K562 (cell line): Measurements from ENCODE around the gene DDAH1. TPM values are rescaled to one million over a fixed set of nuclear protein-coding genes. Genes with fewer than 3 reads are reported as not detected.
A peak's percentile ranks its signal among the peaks of the same experiment; 100 is the strongest.

Experiments used
- BCLAF1 ChIP-seq, 2 experiments: fragments of 450-650 bp in 1 of 2; IDR thresholded peaks; 2 replicates each; pipeline ENCODE4 v1.6.1; 2011 to 2017; ENCODE audit warnings: low read depth in 2 of 2, antibody characterized with exemption in 1 of 2, borderline replicate concordance in 1 of 2, low read length in 1 of 2, mild to moderate bottlenecking in 1 of 2, mixed read lengths in 1 of 2; ENCODE audit not compliant: control insufficient read depth in 1 of 2
- BMI1 ChIP-seq: fragments of 150-350 bp; IDR thresholded peaks from 2 replicates; pipeline ENCODE4 v1.6.1; 2014; ENCODE audit warnings: low read length
- DDX20 ChIP-seq: fragments of 450-650 bp; IDR thresholded peaks from 2 replicates; pipeline ENCODE4 v1.6.1; 2016; ENCODE audit warnings: missing genetic modification characterization, low read depth, mild to moderate bottlenecking, missing compliant biosample characterization, moderate library complexity
- ERF ChIP-seq: fragments of 450-650 bp; formaldehyde crosslinking; IDR thresholded peaks from 2 replicates; pipeline ENCODE4 v1.4.0; 2020; ENCODE audit warnings: mild to moderate bottlenecking, mixed read lengths
- GATA2 ChIP-seq: sonication (generic); formaldehyde crosslinking; IDR thresholded peaks from 2 replicates; pipeline ENCODE4 v1.4.0; 2020; ENCODE audit warnings: mild to moderate bottlenecking, missing genetic modification reagents
- HDAC2 ChIP-seq: fragments of 450-650 bp; IDR thresholded peaks from 2 replicates; pipeline ENCODE4 v1.6.1; 2016; ENCODE audit warnings: mild to moderate bottlenecking
- HMGN3 ChIP-seq: IDR thresholded peaks from 2 replicates; pipeline ENCODE4 v1.6.1; 2011; ENCODE audit warnings: borderline replicate concordance, low read depth, mild to moderate bottlenecking, mixed read lengths, low read length; ENCODE audit not compliant: insufficient read length; ENCODE audit errors: extremely low read depth
- HOXB6 ChIP-seq: fragments of 250-450 bp; sonication (Bioruptor Pico); IDR thresholded peaks from 2 replicates; pipeline ENCODE4 v1.5.1; 2022; ENCODE audit warnings: mild to moderate bottlenecking, borderline replicate concordance
- IRF2 ChIP-seq: sonication (generic); formaldehyde crosslinking; IDR thresholded peaks from 2 replicates; pipeline ENCODE4 v1.8.1; 2022; ENCODE audit warnings: mild to moderate bottlenecking, missing genetic modification reagents
- KAT2B ChIP-seq: IDR thresholded peaks from one replicate; pipeline ENCODE4 v1.6.1; 2012; ENCODE audit warnings: low read depth, mild to moderate bottlenecking, control low read depth, inconsistent platforms, low read length, moderate library complexity
- KLF6 ChIP-seq: fragments of 250-450 bp; sonication (Bioruptor Pico); IDR thresholded peaks from 2 replicates; pipeline ENCODE4 v1.4.0; 2020; ENCODE audit warnings: mild to moderate bottlenecking, moderate library complexity, borderline replicate concordance
- NELFE ChIP-seq: IDR thresholded peaks from 2 replicates; pipeline ENCODE4 v1.6.1; 2011; ENCODE audit warnings: mild to moderate bottlenecking; ENCODE audit not compliant: insufficient read depth, insufficient read length
- POLR2A ChIP-seq: fragments of 450-650 bp; conservative IDR thresholded peaks from 2 replicates; pipeline ENCODE4 v1.6.1; 2016
- TEAD1 ChIP-seq, 2 experiments: fragments of 450-650 bp in 1 of 2; sonication (generic) in 1 of 2; formaldehyde crosslinking; IDR thresholded peaks; 2 replicates each; pipeline versions ENCODE4 v1.4.0 to v1.8.0; 2020 to 2022; ENCODE audit warnings: mild to moderate bottlenecking in 2 of 2, missing genetic modification reagents in 1 of 2
- TSHZ1 ChIP-seq: fragments of 250-450 bp; sonication (Bioruptor Pico); IDR thresholded peaks from 2 replicates; pipeline ENCODE4 v1.4.0; 2020; ENCODE audit warnings: mild to moderate bottlenecking, moderate library complexity
- ZNF253 ChIP-seq: fragments of 250-450 bp; sonication (Bioruptor Pico); conservative IDR thresholded peaks from 2 replicates; pipeline ENCODE4 v1.6.1; 2021; ENCODE audit warnings: mild to moderate bottlenecking
- ZNF408 ChIP-seq: fragments of 250-450 bp; sonication (Bioruptor Pico); IDR thresholded peaks from 2 replicates; pipeline ENCODE4 v1.4.0; 2020; ENCODE audit warnings: low read depth, mild to moderate bottlenecking, moderate library complexity
- ZNF589 ChIP-seq: fragments of 200-800 bp; sonication (Bioruptor generic); IDR thresholded peaks from 2 replicates; pipeline ENCODE4 v1.6.1; 2016; ENCODE audit warnings: low read depth, missing genetic modification characterization, missing compliant biosample characterization
- ZNF644 ChIP-seq: fragments of 200-800 bp; sonication (Bioruptor generic); IDR thresholded peaks from 2 replicates; pipeline ENCODE4 v1.6.1; 2016; ENCODE audit warnings: low read depth, missing genetic modification characterization, missing compliant biosample characterization
- ZNF766 ChIP-seq: fragments of 200-800 bp; sonication (Bioruptor generic); conservative IDR thresholded peaks from 2 replicates; pipeline ENCODE4 v1.6.1; 2016; ENCODE audit warnings: missing genetic modification characterization, missing compliant biosample characterization
- polyA plus RNA-seq, 8 experiments: library from polyadenylated mRNA; depleted of rRNA in 4 of 8; stranded (reverse) in 5 of 8; unstranded in 3 of 8; fragments of >200 nt; fragmentation: Nextera tagmentation in 2 of 8; fragmentation: Illumina TruSeq in 1 of 8; extraction: Ambion mirVana in 2 of 8; extraction: Trizol in 1 of 8; gene quantifications; 2 replicates each; pipeline versions ENCODE4 v1.2.1 to v1.2.3, GENCODE V29; 2011 to 2014; ENCODE audit warnings: inconsistent platforms in 1 of 8, missing spikeins in 1 of 8
- total RNA-seq, 7 experiments: library from RNA; depleted of rRNA in 6 of 7; stranded (reverse); fragments of >200 nt in 6 of 7; fragmentation: Illumina TruSeq in 2 of 7; extraction: Trizol in 2 of 7; gene quantifications; 2 replicates each; pipeline versions ENCODE4 v1.2.1 to v1.2.3, GENCODE V29; 2011 to 2021; ENCODE audit warnings: low replicate concordance in 1 of 7
- TF ChIP-seq, protein P1 (sequence below): fragments of 450-650 bp; IDR thresholded peaks from 2 replicates; pipeline ENCODE4 v1.6.1; 2016; ENCODE audit warnings: antibody characterized with exemption

The DDAH1 gene
- total and polyA plus RNA-seq, 9 of the 15 experiments (the other 6 are each of a cell fraction or from before 2014, with no cell fraction given), result 0.04 to 0.24 (median 0.10) TPM

DNA sequence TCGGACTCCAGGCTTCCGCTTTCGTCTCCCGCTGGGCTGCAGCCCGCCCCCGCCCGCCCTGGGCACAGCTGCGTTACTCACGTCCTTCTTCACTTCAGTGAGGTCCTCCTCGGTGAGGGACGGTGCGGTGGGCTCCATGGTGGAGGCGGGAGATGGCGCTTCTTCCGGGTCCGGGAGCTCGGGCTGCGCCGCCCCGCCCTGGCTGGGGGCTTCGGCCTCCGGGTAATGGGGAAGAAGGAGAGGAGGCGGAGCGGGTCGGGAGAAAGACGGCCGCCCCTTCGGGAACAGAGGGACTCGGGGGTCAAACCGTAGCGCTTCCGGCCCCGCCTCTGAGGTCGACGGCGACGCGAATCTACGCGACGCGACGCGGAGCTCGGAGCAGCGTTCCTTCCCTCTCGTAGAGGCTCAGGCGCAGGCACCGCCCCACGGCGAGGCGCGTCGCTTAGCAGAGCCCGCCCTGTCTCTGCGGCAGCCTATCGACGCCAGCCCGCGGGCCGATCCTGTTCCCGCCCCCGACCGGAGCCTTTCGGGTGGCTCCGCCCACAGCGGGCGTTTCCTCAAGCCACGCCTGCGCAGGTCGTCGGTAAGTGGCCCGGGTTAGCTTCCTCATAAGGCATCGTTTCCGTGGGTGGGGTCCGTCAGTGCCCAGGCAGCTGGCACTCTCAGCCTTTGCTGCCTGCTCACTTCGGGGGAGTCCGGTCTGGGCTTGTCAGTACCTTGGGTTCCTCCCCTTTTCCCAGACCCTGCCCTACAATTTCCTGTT is 188.6 kb downstream of the DDAH1 start, which contains the start of gene BCL10 (continued):
- TF ChIP-seq ZNF644 (no peak), BCLAF1 (IDR thresholded peaks at IDR 0.05; ENCODE audit: borderline replicate concordance in 1 of 2, control insufficient read depth in 1 of 2, low read depth in 2 of 2, low read length in 1 of 2) (no peak), IRF2 (CRISPR knock-in tag) (no peak), HMGN3 (no peak), BMI1 (no peak), ZNF589 (CRISPR knock-in tag) (0 out of 2 replicates have a peak, but pooled peaks have one; percentile 64), TSHZ1 (no peak), ZNF766 (CRISPR knock-in tag) (no peak), KAT2B (no peak), NELFE (no peak), GATA2 (CRISPR knock-in tag) (no peak), ZNF408 (CRISPR knock-in tag) (no peak), HDAC2 (no peak), ERF (no peak), HOXB6 (CRISPR knock-in tag) (no peak), DDX20 (tag) (no peak), POLR2A (peak; percentile 87), KLF6 (0 out of 2 replicates have a peak, but pooled peaks have one; percentile 15), ZNF253 (CRISPR knock-in tag) (no peak), TEAD1 (CRISPR knock-in tag; IDR thresholded peaks at IDR 0.05) (peak in 1 of 2 experiments; percentile 32; a peak in 1 of 4 replicates)
- TF ChIP-seq, protein P1, sequence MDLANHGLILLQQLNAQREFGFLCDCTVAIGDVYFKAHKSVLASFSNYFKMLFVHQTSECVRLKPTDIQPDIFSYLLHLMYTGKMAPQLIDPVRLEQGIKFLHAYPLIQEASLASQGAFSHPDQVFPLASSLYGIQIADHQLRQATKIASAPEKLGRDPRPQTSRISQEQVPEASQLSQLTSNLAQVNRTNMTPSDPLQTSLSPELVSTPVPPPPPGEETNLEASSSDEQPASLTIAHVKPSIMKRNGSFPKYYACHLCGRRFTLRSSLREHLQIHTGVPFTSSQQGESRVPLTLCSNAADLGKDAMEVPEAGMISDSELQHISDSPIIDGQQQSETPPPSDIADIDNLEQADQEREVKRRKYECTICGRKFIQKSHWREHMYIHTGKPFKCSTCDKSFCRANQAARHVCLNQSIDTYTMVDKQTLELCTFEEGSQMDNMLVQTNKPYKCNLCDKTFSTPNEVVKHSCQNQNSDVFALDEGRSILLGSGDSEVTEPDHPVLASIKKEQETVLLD, result peak; percentile 89
